ENCODE results near the gene SAP25. TPM values are rescaled to one million over a fixed set of nuclear protein-coding genes. Genes with fewer than 3 reads are reported as not detected.
A peak's percentile ranks its signal among the peaks of the same experiment; 100 is the strongest.

SAP25 gene
- total RNA-seq, 6 experiments from 2014 or later: 0.53 to 4.5 (median 2.2) TPM; not detected in 2

DNA sequence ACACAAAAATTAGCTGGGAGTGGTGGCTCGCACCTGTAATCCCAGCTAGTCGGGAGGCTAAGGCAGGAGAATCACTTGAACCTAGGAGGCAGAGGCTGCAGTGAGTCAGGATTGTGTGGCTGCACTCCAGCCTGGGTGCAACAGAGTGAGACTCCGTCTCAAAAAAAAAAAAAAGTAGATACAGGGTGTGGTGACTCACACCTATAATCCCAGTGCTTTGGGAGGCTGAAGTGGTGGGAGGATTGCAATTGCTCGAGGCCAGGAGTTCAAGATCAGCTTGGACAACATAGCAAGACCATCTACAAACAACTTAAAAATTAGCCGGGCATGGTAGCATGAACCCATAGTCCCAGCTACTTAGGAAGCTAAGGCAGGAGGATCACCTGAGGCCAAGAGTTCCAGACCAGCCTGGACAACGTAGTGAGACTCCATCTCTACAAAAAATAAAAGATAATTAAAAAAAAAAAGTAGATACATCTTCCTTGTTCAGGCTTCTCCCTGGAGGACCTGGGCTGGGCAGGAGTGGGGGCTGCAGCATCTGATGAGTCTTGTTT, 40.7 kb upstream of the SAP25 start:
- Histone ChIP-seq H3K4me3 (no peak overlapping the region), H3K27ac (no peak overlapping the region), H3K9me3 (no peaks in the 10 kb centered on the region), H3K4me1 (peaks cover 0 to 12% (median 0%) of the 10 kb centered on the region in 4 donors), H3K27me3 (no peaks in the 10 kb centered on the region), H3K36me3 (no peaks in the 10 kb centered on the region)
- 85% methylated on average over 6 of the region's 6 CpGs for WGBS (ENCODE audit: insufficient coverage, low coverage, low lambda C conversion rate, missing lambda C conversion rate)
- intact Hi-C loops (cut with DNase I): no loop called here
- TF ChIP-seq POLR2A (IDR thresholded peaks at IDR 0.05): no peak
- TF ChIP-seq, protein P1, sequence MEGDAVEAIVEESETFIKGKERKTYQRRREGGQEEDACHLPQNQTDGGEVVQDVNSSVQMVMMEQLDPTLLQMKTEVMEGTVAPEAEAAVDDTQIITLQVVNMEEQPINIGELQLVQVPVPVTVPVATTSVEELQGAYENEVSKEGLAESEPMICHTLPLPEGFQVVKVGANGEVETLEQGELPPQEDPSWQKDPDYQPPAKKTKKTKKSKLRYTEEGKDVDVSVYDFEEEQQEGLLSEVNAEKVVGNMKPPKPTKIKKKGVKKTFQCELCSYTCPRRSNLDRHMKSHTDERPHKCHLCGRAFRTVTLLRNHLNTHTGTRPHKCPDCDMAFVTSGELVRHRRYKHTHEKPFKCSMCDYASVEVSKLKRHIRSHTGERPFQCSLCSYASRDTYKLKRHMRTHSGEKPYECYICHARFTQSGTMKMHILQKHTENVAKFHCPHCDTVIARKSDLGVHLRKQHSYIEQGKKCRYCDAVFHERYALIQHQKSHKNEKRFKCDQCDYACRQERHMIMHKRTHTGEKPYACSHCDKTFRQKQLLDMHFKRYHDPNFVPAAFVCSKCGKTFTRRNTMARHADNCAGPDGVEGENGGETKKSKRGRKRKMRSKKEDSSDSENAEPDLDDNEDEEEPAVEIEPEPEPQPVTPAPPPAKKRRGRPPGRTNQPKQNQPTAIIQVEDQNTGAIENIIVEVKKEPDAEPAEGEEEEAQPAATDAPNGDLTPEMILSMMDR (IDR thresholded peaks at IDR 0.05): no peak
- DNase-seq (no peak), ATAC-seq (no peak)

DNA sequence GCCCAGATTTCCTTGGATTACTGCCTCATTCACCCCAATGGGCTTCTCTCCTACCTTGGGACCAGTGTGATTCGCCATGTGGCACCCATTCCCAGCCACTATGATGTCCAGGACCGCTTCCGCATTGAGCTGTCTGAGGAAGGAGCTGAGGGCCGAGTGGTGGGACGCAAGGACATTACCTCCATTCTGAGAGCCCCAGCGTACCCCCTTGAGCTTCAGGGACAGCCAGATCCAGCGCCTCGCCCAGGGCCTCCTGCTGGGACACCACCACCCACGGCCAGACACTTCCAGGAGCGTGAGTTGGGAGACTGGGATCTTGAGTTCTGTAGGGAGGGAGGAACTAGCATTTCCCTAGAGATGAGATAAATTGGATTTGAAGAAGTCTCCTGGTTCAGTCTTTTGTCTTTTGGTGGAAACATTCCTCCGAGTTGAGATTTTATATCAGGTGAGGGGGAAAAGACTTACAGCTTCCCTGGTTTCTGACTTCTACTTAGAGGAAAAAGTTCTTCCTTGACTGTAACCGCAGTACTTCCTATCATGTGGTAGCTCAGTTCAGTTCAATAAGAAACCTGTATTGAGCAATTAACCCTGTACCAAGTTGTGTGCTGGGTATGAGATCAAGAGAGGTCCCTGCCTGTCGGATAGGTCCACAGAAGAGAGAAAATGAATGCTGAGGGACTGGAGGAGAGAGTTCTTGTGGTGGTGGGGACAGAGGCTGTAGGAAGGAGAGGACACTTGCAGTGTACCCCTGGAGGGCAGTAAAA, 39.9 kb upstream of the SAP25 start:
- intact Hi-C loops (cut with DNase I): no loop called here
- TF ChIP-seq POLR2A (IDR thresholded peaks at IDR 0.05): no peak
- TF ChIP-seq, protein P1 (IDR thresholded peaks at IDR 0.05): no peak
- Histone ChIP-seq H3K36me3 (no peaks in the 10 kb centered on the region), H3K27ac (peak overlapping the region in 1 of 3 donors; percentile 94), H3K9me3 (no peaks in the 10 kb centered on the region), H3K4me1 (peaks cover 0 to 12% (median 0%) of the 10 kb centered on the region in 4 donors), H3K4me3 (peak overlapping the region in 1 of 3 donors; percentile 68), H3K27me3 (no peaks in the 10 kb centered on the region)
- no peak for DNase-seq
- ATAC-seq: no peak
- WGBS (ENCODE audit: insufficient coverage, low coverage, low lambda C conversion rate, missing lambda C conversion rate): 85% methylated on average over 8 of the region's 13 CpGs

DNA sequence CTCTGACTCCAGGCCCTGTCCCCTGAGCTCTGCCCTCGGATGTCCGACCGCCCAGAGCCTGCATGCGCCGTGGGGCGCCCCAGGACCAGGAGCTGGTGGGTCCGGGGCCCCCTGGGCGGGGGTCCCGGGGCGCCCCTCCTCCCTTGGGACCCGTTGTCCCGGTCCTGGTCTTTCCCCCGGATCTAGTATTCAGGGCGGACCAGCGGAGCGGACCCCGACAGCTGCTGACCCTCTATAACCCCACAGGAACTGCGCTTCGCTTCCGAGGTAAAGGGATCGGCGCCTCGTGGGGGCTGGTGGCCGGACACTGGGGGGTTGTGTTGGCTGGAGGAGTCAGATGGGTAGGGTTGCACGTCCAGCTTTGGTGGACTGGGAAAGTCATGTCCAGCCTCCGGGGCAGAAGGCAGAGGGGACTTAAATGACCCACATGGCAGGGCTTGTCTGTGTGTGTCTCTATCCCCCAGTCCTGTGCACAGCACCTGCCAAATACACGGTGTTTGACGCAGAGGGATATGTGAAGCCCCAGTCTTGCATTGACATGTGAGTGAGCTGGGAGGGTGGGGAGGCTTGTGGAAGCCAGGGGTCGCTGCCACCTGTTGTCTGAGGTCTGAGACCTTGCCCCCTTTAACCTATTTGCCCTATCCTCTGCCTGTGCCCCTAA, 39.2 kb upstream of the SAP25 start:
- no peak for TF ChIP-seq POLR2A (IDR thresholded peaks at IDR 0.05)
- TF ChIP-seq, protein P1 (IDR thresholded peaks at IDR 0.05): peak in 1 of 4 donors; percentile 8
- Histone ChIP-seq H3K4me1 (peaks cover 0 to 12% (median 0%) of the 10 kb centered on the region in 4 donors), H3K4me3 (peak overlapping the region; percentile 68 to 73 (median 71)), H3K36me3 (no peaks in the 10 kb centered on the region), H3K27me3 (no peaks in the 10 kb centered on the region), H3K27ac (peak overlapping the region in 2 of 3 donors; percentile 69 to 94), H3K9me3 (no peaks in the 10 kb centered on the region)
- ATAC-seq (peak; percentile 1 to 10 (median 2)), DNase-seq (no peak)
- intact Hi-C loops (cut with DNase I): no loop called here
- WGBS (ENCODE audit: insufficient coverage, low coverage, low lambda C conversion rate, missing lambda C conversion rate): 7% methylated on average over 6 of the region's 29 CpGs

- Histone ChIP-seq H3K4me3 (peak within 1 kb of the TSS; percentile 68 to 73 (median 71)), H3K9me3 (no peaks in the 10 kb centered on the region), H3K27ac (peak within 1 kb of the TSS; percentile 92 to 98 (median 94)), H3K36me3 (no peaks in the 10 kb centered on the region), H3K27me3 (no peaks in the 10 kb centered on the region), H3K4me1 (peaks cover 0 to 12% (median 0%) of the 10 kb centered on the region in 4 donors)
- intact Hi-C loops (cut with DNase I): no loop called here
- TF ChIP-seq, protein P1 (IDR thresholded peaks at IDR 0.05): peak in 1 of 4 donors; percentile 5
- TF ChIP-seq POLR2A (IDR thresholded peaks at IDR 0.05): peak; percentile 93
- WGBS (ENCODE audit: insufficient coverage, low coverage, low lambda C conversion rate, missing lambda C conversion rate): 0% methylated on average over 22 of the region's 61 CpGs
- DNase-seq (peak; percentile 99 to 100 (median 99)), ATAC-seq (peak; percentile 94 to 97 (median 94))
These were observed 38.5 kb upstream of the SAP25 start, which contains the start of gene MOSPD3 for GRCh38 chr7:100611983-100612729. MOSPD3 (plus strand) TSS chr7:100612540; CDS start chr7:100612792, 252 bp downstream.
